ENCODE results near the gene NF1. TPM values are rescaled to one million over a fixed set of nuclear protein-coding genes. Genes with fewer than 3 reads are reported as not detected.
A peak's percentile ranks its signal among the peaks of the same experiment; 100 is the strongest.
"Not testable (repeated sequence)": the region's sequence is repeated elsewhere in the genome, so short reads cannot be mapped to it uniquely, and the experiment has no call there.

The NF1 gene
- polyA plus RNA-seq, 2 of the 4 experiments (the other 2 are of a cell fraction) = 15.9 to 73.2 TPM

DNA sequence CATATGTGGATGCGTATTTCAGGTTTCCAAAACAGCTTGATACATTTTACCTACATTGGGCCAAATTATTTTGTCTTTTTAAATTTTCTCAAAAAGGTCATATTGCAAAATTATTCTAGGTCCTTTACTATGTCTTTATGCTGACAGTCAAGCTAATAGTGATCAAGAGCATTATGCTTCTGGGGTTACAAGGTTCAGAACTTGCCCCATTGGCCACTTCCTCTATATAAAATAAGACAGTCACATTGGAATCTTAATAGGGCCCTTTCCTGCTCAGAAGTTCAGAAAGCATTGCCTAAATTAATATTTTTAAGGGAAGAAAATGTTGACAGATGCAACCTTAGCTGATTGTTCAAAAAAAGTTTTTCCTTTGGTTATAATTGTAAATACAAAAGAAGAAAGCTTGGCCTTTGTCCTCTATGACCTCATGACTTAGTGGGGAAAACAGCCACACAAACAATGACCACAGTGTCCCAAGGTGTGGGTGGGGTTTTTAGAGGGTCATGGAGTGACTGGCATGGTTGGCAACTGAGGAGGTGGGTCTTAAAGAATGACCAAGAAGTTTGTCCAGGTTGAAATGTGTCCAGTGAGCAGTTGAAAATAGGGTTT lies 284.9 kb downstream of the NF1 start (continued):
- TF ChIP-seq FOSL2 (IDR thresholded peaks at IDR 0.05) (no peak), FOSL2 (CRISPR knock-in tag; IDR thresholded peaks at IDR 0.05) (no peak), FOXS1 (CRISPR knock-in tag; IDR thresholded peaks at IDR 0.05) (no peak), ZFP36 (IDR thresholded peaks at IDR 0.05; ENCODE audit: borderline replicate concordance, partially characterized antibody) (no peak)

DNA sequence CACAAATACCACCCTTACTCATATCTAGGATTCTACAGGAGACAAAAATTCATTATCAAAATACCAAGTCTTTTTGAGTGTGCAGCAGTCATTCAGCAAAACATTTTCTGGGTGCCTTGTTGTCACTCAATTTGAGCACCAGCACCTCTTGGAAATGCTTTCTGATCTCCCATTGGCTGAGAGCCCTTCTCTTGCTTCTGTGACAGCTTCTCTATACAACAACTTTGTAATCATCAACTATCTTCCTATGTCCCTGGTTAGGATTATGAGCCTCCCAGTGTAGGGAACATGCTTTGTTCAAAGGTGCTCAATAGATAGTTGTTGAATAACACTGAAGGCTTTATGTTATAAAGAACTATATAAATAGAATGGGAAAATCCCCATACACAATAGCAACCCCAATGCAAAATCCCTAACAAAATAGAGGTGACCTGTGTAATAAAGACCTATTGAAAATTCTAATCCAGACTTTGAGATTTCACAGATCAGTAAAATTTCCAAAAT lies 286.4 kb downstream of the NF1 start:
- FAIRE-seq (no peak), DNase-seq (ENCODE audit: low read depth in 1 of 2, low spot score in 1 of 2) (no peak), ATAC-seq (no peak)
- no peak overlapping the region for H3K27ac ChIP-seq
- no peaks in the 10 kb centered on the region for H3K9me3 ChIP-seq
- no peak overlapping the region for H3K4me2 ChIP-seq
- CTCF ChIA-PET = interaction anchor here (1.0 to 13.2 kb wide), 4 partner anchors 8 to 144 kb away, joined by 3 to 197 read pairs (median 22); no protein-coding TSS in a partner anchor
- H3K4me3 ChIP-seq = no peak overlapping the region
- H3K4me1 ChIP-seq = no peaks in the 10 kb centered on the region
- TF ChIP-seq ZFP36 (IDR thresholded peaks at IDR 0.05; ENCODE audit: borderline replicate concordance, partially characterized antibody) = no peak
- TF ChIP-seq HOXA7 (CRISPR knock-in tag; IDR thresholded peaks at IDR 0.05) = no peak
- no peak for TF ChIP-seq GATA3 (IDR thresholded peaks at IDR 0.05; ENCODE audit: borderline replicate concordance)
- TF ChIP-seq KDM5A (IDR thresholded peaks at IDR 0.05) = no peak
- no peak for TF ChIP-seq EP300 (IDR thresholded peaks at IDR 0.05)
- TF ChIP-seq RFX5 (IDR thresholded peaks at IDR 0.05) = no peak
- POLR2A ChIA-PET = no interaction called here

DNA sequence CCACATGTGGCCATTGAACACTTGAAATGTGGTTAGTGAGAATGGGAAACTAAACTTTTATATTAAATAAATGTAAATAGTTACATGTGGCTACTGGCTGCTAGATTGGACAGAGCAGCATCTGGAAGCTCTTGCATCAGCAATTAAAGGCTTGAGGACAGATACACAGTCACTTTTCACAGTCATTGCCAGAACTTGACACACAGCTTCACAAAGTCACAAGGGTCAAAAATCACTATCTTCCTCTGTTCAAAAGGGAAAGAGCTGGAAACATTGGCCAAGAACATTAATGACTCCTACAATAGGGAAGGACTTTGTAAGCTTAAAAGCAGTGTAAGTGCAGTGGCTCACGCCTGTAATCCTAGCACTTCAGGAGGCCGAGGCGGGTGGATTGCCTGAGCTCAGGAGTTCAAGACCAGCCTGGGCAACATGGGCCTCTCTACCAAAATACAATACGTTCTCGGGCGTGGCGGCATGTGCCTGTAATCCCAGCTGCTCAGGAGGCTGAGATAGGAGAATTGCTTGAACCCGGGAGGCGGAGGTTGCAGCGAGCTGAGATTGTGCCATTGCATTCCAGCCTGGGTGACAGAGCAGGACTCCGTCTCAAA lies 288.0 kb downstream of the NF1 start:
- H3K4me3 ChIP-seq; DNase-seq (ENCODE audit: low read depth in 1 of 2, low spot score in 1 of 2); ATAC-seq; H3K4me2 ChIP-seq; H3K27ac ChIP-seq; POLR2A ChIA-PET; FAIRE-seq; H3K4me1 ChIP-seq; H3K9me3 ChIP-seq: not testable (repeated sequence)
- 96% methylated on average over 11 of the region's 11 CpGs for WGBS (ENCODE audit: missing lambda C conversion rate)
- CTCF ChIA-PET = interaction anchor here (1.0 to 13.2 kb wide), 5 partner anchors 10 to 460 kb away, joined by 3 to 197 read pairs (median 6); no protein-coding TSS in a partner anchor

DNA sequence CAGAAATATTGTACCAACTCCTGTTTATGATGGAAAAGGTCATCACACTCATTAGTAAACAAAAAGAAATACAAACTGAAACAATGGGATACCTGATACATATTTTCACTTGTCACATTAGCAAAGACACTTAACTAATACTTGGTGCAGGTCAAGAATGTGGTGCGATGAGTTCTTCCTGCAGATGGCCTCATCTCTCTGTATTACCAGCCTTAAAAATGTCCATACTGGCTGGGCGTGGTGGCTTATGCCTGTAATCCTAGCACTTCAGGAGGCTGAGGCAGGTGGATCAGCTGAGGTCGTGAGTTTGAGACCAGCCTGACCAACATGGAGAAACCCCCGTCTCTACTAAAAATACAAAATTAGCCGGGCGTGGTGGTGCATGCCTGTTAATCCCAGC lies 288.7 kb downstream of the NF1 start:
- DNase-seq (ENCODE audit: low read depth in 1 of 2, low spot score in 1 of 2) (peak in 1 of 2 experiments; percentile 39), FAIRE-seq (peak; percentile 72)
- H3K4me2 ChIP-seq, H3K9me3 ChIP-seq, H3K4me1 ChIP-seq, POLR2A ChIA-PET, ATAC-seq, H3K27ac ChIP-seq, H3K4me3 ChIP-seq: not testable (repeated sequence)
- WGBS (ENCODE audit: missing lambda C conversion rate) = 88% methylated on average over 6 of the region's 6 CpGs
- CTCF ChIA-PET = interaction anchor here (3.9 to 13.2 kb wide), 2 partner anchors 11 to 142 kb away, joined by 22 to 197 read pairs; no protein-coding TSS in a partner anchor

DNA sequence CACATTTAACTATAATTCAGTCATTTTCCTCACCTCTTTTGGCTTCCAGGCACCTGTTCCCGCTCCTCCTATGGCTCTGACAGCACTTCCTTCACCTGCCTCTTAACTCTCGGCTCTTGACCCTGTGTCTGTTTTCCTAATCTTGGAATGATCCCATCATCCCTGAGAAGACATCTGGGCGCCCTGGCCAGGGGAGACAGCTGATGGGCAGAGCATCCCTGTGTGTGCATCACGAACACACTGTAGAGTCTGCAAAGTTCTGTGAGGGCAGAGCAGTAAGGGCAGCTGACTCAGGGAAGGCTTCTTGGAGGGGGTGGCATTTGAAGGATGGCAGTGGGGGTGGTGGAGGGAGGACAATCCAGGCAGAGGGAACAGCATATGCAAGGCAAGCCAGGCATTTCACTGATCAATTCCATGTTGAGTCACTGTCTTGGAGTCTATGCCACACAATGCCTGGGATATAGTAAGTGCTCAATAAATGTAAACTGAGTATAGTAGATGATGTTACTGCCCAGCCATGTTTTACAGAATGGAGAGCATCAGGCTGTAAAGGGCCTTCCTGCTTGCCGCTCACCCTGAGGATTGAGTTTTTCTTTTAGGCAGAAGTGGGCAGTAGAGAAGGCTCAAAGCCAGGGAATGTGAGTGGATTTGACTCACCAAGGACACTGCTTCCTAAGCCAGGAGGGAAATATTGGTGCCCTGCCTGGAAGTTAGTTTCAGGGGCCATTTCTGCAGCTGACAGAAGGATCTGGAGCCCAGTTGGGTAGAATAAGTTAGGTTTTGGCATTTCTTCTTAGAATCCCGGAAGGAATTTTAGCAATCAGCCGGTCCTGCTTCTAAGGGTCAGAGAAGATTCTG lies 290.9 kb downstream of the NF1 start:
- no peak overlapping the region for H3K4me3 ChIP-seq
- no peaks in the 10 kb centered on the region for H3K4me1 ChIP-seq
- WGBS (ENCODE audit: missing lambda C conversion rate) = 84% methylated on average over 7 of the region's 7 CpGs
- ChIA-PET CTCF (interaction anchor here (1.1 to 13.2 kb wide), 3 partner anchors 13 to 140 kb away, joined by 3 to 197 read pairs (median 22); no protein-coding TSS in a partner anchor), POLR2A (no interaction called here)
- ATAC-seq (no peak), DNase-seq (ENCODE audit: low read depth in 1 of 2, low spot score in 1 of 2) (no peak), FAIRE-seq (no peak)
- H3K4me2 ChIP-seq = no peak overlapping the region
- no peaks in the 10 kb centered on the region for H3K9me3 ChIP-seq
- no peak overlapping the region for H3K27ac ChIP-seq
- TF ChIP-seq, protein P1, sequence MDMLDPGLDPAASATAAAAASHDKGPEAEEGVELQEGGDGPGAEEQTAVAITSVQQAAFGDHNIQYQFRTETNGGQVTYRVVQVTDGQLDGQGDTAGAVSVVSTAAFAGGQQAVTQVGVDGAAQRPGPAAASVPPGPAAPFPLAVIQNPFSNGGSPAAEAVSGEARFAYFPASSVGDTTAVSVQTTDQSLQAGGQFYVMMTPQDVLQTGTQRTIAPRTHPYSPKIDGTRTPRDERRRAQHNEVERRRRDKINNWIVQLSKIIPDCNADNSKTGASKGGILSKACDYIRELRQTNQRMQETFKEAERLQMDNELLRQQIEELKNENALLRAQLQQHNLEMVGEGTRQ (IDR thresholded peaks at IDR 0.05) = no peak
- TF ChIP-seq, protein P2, sequence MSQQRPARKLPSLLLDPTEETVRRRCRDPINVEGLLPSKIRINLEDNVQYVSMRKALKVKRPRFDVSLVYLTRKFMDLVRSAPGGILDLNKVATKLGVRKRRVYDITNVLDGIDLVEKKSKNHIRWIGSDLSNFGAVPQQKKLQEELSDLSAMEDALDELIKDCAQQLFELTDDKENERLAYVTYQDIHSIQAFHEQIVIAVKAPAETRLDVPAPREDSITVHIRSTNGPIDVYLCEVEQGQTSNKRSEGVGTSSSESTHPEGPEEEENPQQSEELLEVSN (IDR thresholded peaks at IDR 0.05; ENCODE audit: borderline replicate concordance, low read depth) = no peak
- no peak for TF ChIP-seq GATA3 (IDR thresholded peaks at IDR 0.05; ENCODE audit: borderline replicate concordance)
- no peak for TF ChIP-seq BHLHE40 (IDR thresholded peaks at IDR 0.05; ENCODE audit: low read depth, low read length)
- TF ChIP-seq JUN (IDR thresholded peaks at IDR 0.05) = no peak
- TF ChIP-seq, protein P3, sequence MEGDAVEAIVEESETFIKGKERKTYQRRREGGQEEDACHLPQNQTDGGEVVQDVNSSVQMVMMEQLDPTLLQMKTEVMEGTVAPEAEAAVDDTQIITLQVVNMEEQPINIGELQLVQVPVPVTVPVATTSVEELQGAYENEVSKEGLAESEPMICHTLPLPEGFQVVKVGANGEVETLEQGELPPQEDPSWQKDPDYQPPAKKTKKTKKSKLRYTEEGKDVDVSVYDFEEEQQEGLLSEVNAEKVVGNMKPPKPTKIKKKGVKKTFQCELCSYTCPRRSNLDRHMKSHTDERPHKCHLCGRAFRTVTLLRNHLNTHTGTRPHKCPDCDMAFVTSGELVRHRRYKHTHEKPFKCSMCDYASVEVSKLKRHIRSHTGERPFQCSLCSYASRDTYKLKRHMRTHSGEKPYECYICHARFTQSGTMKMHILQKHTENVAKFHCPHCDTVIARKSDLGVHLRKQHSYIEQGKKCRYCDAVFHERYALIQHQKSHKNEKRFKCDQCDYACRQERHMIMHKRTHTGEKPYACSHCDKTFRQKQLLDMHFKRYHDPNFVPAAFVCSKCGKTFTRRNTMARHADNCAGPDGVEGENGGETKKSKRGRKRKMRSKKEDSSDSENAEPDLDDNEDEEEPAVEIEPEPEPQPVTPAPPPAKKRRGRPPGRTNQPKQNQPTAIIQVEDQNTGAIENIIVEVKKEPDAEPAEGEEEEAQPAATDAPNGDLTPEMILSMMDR (IDR thresholded peaks at IDR 0.05) = no peak
- TF ChIP-seq HDAC2 (IDR thresholded peaks at IDR 0.05) = no peak
